A673 (cell line): ENCODE data around the gene DHRS7C. TPM values are rescaled to one million over a fixed set of nuclear protein-coding genes. Genes with fewer than 3 reads are reported as not detected.

Experiments
- BruUV-seq: library from RNA; stranded (reverse); fragments of 400-500 nt; replicated peaks from 2 replicates; lab custom pipeline; 2021; lab: Mats Ljungman, UMichigan
- CTCF ChIA-PET: fragments of 300-600 bp; sonication (Branson Sonifier 250); formaldehyde crosslinking; loops from one replicate; lab custom pipeline; 2022; ENCODE audit warnings: antibody characterized with exemption; lab: Charles Lee
- POLR2A ChIA-PET: fragments of 300-600 bp; sonication (Branson Sonifier 250); formaldehyde crosslinking; loops from one replicate; lab custom pipeline; 2022; ENCODE audit warnings: antibody characterized with exemption; ENCODE audit not compliant: low non-redundant PET; lab: Charles Lee
- DNase-seq: peaks from one replicate; pipeline ENCODE4 v3.0.0-alpha.2; 2015; ENCODE audit warnings: low spot score
- H3K27ac ChIP-seq: fragments of 200-600 bp; sonication (generic); 2 replicates; pipeline ENCODE4 v1.5.1; 2016; ENCODE audit warnings: mixed run types, low read depth, mild to moderate bottlenecking, mixed read lengths, antibody characterized with exemption, low read length; ENCODE audit not compliant: poor library complexity, severe bottlenecking
- H3K27me3 ChIP-seq: fragments of 200-600 bp; sonication (generic); replicated peaks from 2 replicates; pipeline ENCODE4 v1.6.1; 2017; ENCODE audit warnings: mixed run types, low read depth, mild to moderate bottlenecking, mixed read lengths, antibody characterized with exemption, low read length; ENCODE audit not compliant: insufficient read depth, poor library complexity
- H3K36me3 ChIP-seq: fragments of 200-600 bp; sonication (generic); 2 replicates; pipeline ENCODE4 v1.6.1; 2016; ENCODE audit warnings: mixed run types, mild to moderate bottlenecking, mixed read lengths, antibody characterized with exemption, low read length; ENCODE audit not compliant: insufficient read depth, poor library complexity, severe bottlenecking
- H3K4me1 ChIP-seq: fragments of 200-600 bp; sonication (generic); 2 replicates; pipeline ENCODE4 v1.6.1; 2017; ENCODE audit warnings: mixed run types, mild to moderate bottlenecking, mixed read lengths, antibody characterized with exemption, low read length; ENCODE audit not compliant: insufficient read depth, poor library complexity, severe bottlenecking
- H3K4me3 ChIP-seq: fragments of 200-600 bp; sonication (generic); 2 replicates; pipeline ENCODE4 v1.5.1; 2016; ENCODE audit warnings: low read depth, mixed run types, mild to moderate bottlenecking, mixed read lengths, low read length; ENCODE audit not compliant: poor library complexity, severe bottlenecking
- H3K9me3 ChIP-seq: fragments of 200-600 bp; sonication (generic); 2 replicates; pipeline ENCODE4 v1.6.1; 2016; ENCODE audit warnings: mixed run types, low read depth, mild to moderate bottlenecking, mixed read lengths, antibody characterized with exemption, low read length; ENCODE audit not compliant: poor library complexity, severe bottlenecking
- EZH2 ChIP-seq: fragments of 200-600 bp; sonication (generic); IDR thresholded peaks from 2 replicates; pipeline ENCODE4 v1.6.1; 2017; ENCODE audit warnings: borderline replicate concordance, low read depth, mild to moderate bottlenecking, mixed read lengths, antibody characterized with exemption, low read length; ENCODE audit not compliant: poor library complexity, severe bottlenecking
- intact Hi-C: fragments of 100-400 bp; cut with micrococcal nuclease; formaldehyde crosslinking; loops from one replicate; pipeline ENCODE4 v1.10.0; 2022; ENCODE audit not compliant: unreplicated experiment
- total RNA-seq: library from RNA; stranded (reverse); gene quantifications from 2 replicates; pipeline ENCODE4 v1.2.3, GENCODE V29; 2021
- TF ChIP-seq, protein P1 (sequence below): fragments of 300-800, 200-600 bp; sonication (generic); conservative IDR thresholded peaks from 2 replicates; pipeline ENCODE4 v1.5.1; 2017; ENCODE audit warnings: low read depth, mild to moderate bottlenecking, antibody characterized with exemption, low read length, moderate library complexity, mixed read lengths

DHRS7C gene
- total RNA-seq, 1 experiment from 2014 or later, result not detected

DNA sequence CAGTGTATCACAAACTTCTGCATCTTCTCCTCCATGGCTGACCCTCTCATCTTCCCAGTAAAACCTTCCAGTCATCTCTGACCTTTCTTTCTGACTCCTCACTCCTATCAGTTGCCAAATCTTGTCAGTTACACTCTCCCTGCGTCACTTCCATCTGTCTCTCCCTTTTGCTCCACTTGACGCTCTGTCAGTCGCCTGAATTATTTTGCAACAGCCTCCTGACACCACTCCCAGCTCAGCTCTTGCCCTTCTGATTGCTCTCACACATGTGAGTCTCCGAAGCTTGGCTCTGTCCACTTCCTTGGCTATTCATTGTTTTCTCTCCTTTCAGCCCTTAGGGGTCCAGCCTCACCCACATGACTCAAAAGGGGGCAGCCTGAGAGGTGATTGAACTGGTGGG lies 27.7 kb downstream of the DHRS7C start:
- POLR2A ChIA-PET, result no interaction called here
- Histone ChIP-seq H3K27ac (no peak overlapping the region), H3K27me3 (peaks cover 17% of the 10 kb centered on the region), H3K9me3 (no peaks in the 10 kb centered on the region), H3K36me3 (no peaks in the 10 kb centered on the region), H3K4me3 (no peak overlapping the region), H3K4me1 (no peaks in the 10 kb centered on the region)
- intact Hi-C loops, result no loop called here
- BruUV-seq, result no TSS peak
- DNase-seq, result no peak
- CTCF ChIA-PET, result no interaction called here
- no peak for TF ChIP-seq EZH2
- TF ChIP-seq, protein P1, sequence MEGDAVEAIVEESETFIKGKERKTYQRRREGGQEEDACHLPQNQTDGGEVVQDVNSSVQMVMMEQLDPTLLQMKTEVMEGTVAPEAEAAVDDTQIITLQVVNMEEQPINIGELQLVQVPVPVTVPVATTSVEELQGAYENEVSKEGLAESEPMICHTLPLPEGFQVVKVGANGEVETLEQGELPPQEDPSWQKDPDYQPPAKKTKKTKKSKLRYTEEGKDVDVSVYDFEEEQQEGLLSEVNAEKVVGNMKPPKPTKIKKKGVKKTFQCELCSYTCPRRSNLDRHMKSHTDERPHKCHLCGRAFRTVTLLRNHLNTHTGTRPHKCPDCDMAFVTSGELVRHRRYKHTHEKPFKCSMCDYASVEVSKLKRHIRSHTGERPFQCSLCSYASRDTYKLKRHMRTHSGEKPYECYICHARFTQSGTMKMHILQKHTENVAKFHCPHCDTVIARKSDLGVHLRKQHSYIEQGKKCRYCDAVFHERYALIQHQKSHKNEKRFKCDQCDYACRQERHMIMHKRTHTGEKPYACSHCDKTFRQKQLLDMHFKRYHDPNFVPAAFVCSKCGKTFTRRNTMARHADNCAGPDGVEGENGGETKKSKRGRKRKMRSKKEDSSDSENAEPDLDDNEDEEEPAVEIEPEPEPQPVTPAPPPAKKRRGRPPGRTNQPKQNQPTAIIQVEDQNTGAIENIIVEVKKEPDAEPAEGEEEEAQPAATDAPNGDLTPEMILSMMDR, result no peak

GRCh38 chr17:9760266-9760665 lies 31.1 kb downstream of the DHRS7C start:
- Histone ChIP-seq H3K4me1 (no peaks in the 10 kb centered on the region), H3K9me3 (no peaks in the 10 kb centered on the region), H3K27me3 (peaks cover 17% of the 10 kb centered on the region), H3K4me3 (no peak overlapping the region), H3K36me3 (no peaks in the 10 kb centered on the region), H3K27ac (no peak overlapping the region)
- DNase-seq, result no peak
- POLR2A ChIA-PET, result no interaction called here
- intact Hi-C loops, result no loop called here
- TF ChIP-seq, protein P1, result no peak
- no peak for TF ChIP-seq EZH2
- CTCF ChIA-PET, result interaction anchor here (0.5 kb wide), 1 partner anchor 13 kb away, joined by 3 read pairs; no protein-coding TSS in a partner anchor
- no TSS peak for BruUV-seq

- BruUV-seq, result no TSS peak
- no peaks in the 10 kb centered on the region for H3K36me3 ChIP-seq
- POLR2A ChIA-PET, result no interaction called here
- CTCF ChIA-PET, result no interaction called here
- H3K4me1 ChIP-seq, result no peaks in the 10 kb centered on the region
- H3K27ac ChIP-seq, result no peak overlapping the region
- intact Hi-C loops, result no loop called here
- no peaks in the 10 kb centered on the region for H3K9me3 ChIP-seq
- no peak overlapping the region for H3K4me3 ChIP-seq
- no peak for TF ChIP-seq EZH2
- TF ChIP-seq, protein P1, result no peak
- H3K27me3 ChIP-seq, result peaks cover 3% of the 10 kb centered on the region
- DNase-seq, result no peak
These were observed 36.3 kb downstream of the DHRS7C start for GRCh38 chr17:9755083-9755482.
